ENCODE results near the gene HDAC9.

HDAC9 gene

DNA sequence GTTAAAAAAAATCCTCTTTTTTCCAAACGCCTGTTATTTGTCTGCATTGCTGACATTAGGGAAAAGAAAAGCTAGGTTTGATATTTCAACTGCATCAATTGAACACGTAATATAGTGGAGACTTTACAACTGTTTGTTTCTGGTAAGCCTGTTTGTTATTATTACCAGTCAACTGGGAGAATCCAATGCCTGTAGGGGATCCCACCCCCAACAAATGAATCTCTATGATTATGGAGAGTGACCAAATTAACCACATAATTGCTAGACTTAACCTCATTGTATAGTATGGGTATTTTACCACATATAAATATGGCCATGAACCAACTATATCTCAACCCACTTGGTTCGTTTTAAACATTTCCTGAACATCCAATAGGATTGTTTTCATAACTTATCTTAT, 405.8 kb downstream of the HDAC9 start:
- Histone ChIP-seq H4K20me1 (ENCODE audit: insufficient read depth, low read length, poor library complexity, severe bottlenecking) (no peaks in the 10 kb centered on the region), H3K4me2 (ENCODE audit: low read depth, low read length, poor library complexity, severe bottlenecking) (no peak overlapping the region), H3K36me3 (ENCODE audit: insufficient read depth, low read length) (no peaks in the 10 kb centered on the region), H3K9me3 (ENCODE audit: insufficient read depth, low read depth, low read length) (no peaks in the 10 kb centered on the region), H3K79me2 (ENCODE audit: insufficient read depth, low read length) (no peaks in the 10 kb centered on the region), H3K4me3 (ENCODE audit: low read length, poor library complexity, severe bottlenecking) (no peak overlapping the region), H3K9ac (ENCODE audit: low read depth, low read length, poor library complexity, severe bottlenecking) (no peak overlapping the region), H2AFZ (ENCODE audit: low read length) (no peak overlapping the region), H3K4me1 (ENCODE audit: insufficient read depth, low read length, poor library complexity, severe bottlenecking) (peaks cover 5% of the 10 kb centered on the region), H3K27me3 (ENCODE audit: insufficient read depth, low read length, poor library complexity, severe bottlenecking) (no peaks in the 10 kb centered on the region), H3K9me2 (replicated peaks; ENCODE audit: low read depth, low read length) (no peaks in the 10 kb centered on the region), H3F3A (ENCODE audit: low read depth) (no peaks in the 10 kb centered on the region)
- TF ChIP-seq EZH2phosphoT487 (IDR thresholded peaks at IDR 0.05; ENCODE audit: borderline replicate concordance): no peak
- TF ChIP-seq, protein P1, sequence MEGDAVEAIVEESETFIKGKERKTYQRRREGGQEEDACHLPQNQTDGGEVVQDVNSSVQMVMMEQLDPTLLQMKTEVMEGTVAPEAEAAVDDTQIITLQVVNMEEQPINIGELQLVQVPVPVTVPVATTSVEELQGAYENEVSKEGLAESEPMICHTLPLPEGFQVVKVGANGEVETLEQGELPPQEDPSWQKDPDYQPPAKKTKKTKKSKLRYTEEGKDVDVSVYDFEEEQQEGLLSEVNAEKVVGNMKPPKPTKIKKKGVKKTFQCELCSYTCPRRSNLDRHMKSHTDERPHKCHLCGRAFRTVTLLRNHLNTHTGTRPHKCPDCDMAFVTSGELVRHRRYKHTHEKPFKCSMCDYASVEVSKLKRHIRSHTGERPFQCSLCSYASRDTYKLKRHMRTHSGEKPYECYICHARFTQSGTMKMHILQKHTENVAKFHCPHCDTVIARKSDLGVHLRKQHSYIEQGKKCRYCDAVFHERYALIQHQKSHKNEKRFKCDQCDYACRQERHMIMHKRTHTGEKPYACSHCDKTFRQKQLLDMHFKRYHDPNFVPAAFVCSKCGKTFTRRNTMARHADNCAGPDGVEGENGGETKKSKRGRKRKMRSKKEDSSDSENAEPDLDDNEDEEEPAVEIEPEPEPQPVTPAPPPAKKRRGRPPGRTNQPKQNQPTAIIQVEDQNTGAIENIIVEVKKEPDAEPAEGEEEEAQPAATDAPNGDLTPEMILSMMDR (conservative IDR thresholded peaks at IDR 0.05; ENCODE audit: low read length): no peak

DNA sequence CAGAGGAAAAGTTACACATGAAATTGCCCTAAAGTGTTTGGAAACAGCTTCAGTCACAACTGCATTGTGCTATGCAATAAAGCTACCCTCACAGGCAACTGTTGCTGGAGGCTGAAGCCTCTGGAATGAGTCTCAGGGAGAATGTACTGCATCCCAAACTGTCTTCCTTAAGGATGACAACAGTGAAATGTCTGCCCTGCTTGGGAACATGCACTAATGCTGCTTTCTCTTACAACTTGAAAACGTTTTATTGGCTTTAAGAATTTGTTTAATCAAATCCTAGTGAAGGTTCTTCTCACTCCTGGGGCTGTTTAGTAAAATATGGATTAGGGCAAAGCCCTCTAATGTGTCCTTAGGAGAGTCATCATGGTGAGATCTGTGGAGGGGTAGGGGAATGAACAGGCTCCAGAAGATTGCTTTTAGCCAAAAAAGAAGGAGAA, 406.5 kb downstream of the HDAC9 start:
- H2AFZ ChIP-seq (ENCODE audit: low read length): no peak overlapping the region
- H3K9me2 ChIP-seq (replicated peaks; ENCODE audit: low read depth, low read length): no peaks in the 10 kb centered on the region
- no peaks in the 10 kb centered on the region for H3F3A ChIP-seq (ENCODE audit: low read depth)
- H3K79me2 ChIP-seq (ENCODE audit: insufficient read depth, low read length): no peaks in the 10 kb centered on the region
- H3K4me3 ChIP-seq (ENCODE audit: low read length, poor library complexity, severe bottlenecking): no peak overlapping the region
- no peaks in the 10 kb centered on the region for H4K20me1 ChIP-seq (ENCODE audit: insufficient read depth, low read length, poor library complexity, severe bottlenecking)
- no peak overlapping the region for H3K9ac ChIP-seq (ENCODE audit: low read depth, low read length, poor library complexity, severe bottlenecking)
- no peaks in the 10 kb centered on the region for H3K4me1 ChIP-seq (ENCODE audit: insufficient read depth, low read length, poor library complexity, severe bottlenecking)
- no peaks in the 10 kb centered on the region for H3K27me3 ChIP-seq (ENCODE audit: insufficient read depth, low read length, poor library complexity, severe bottlenecking)
- H3K9me3 ChIP-seq (ENCODE audit: insufficient read depth, low read depth, low read length): no peaks in the 10 kb centered on the region
- H3K4me2 ChIP-seq (ENCODE audit: low read depth, low read length, poor library complexity, severe bottlenecking): no peak overlapping the region
- TF ChIP-seq EZH2phosphoT487 (IDR thresholded peaks at IDR 0.05; ENCODE audit: borderline replicate concordance): no peak
- TF ChIP-seq, protein P1 (conservative IDR thresholded peaks at IDR 0.05; ENCODE audit: low read length): no peak
- H3K36me3 ChIP-seq (ENCODE audit: insufficient read depth, low read length): no peaks in the 10 kb centered on the region

DNA sequence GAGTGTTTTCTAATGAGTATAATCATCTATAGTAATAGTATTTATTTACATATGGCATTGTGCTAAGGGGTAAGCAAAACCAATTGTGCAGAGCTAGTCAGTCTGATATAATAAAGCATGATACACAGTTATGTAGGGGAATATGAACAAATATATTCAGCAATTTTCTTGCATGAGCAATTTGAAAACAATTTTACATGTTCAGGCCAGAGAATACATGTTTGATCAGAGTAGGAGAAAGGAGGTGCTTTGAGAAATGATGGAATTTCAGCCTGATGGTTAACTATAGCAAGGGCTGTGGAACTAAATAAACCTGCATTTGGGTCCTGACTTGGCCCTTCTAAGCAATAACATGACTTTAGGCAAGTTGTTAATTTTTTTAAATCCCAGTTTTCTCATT, 407.3 kb downstream of the HDAC9 start:
- H4K20me1 ChIP-seq (ENCODE audit: insufficient read depth, low read length, poor library complexity, severe bottlenecking): no peaks in the 10 kb centered on the region
- H3K4me2 ChIP-seq (ENCODE audit: low read depth, low read length, poor library complexity, severe bottlenecking): no peak overlapping the region
- H3K27me3 ChIP-seq (ENCODE audit: insufficient read depth, low read length, poor library complexity, severe bottlenecking): no peaks in the 10 kb centered on the region
- H3K4me3 ChIP-seq (ENCODE audit: low read length, poor library complexity, severe bottlenecking): no peak overlapping the region
- no peaks in the 10 kb centered on the region for H3K9me3 ChIP-seq (ENCODE audit: insufficient read depth, low read depth, low read length)
- H3F3A ChIP-seq (ENCODE audit: low read depth): no peaks in the 10 kb centered on the region
- no peaks in the 10 kb centered on the region for H3K79me2 ChIP-seq (ENCODE audit: insufficient read depth, low read length)
- no peaks in the 10 kb centered on the region for H3K4me1 ChIP-seq (ENCODE audit: insufficient read depth, low read length, poor library complexity, severe bottlenecking)
- H3K9me2 ChIP-seq (replicated peaks; ENCODE audit: low read depth, low read length): no peaks in the 10 kb centered on the region
- TF ChIP-seq, protein P1 (conservative IDR thresholded peaks at IDR 0.05; ENCODE audit: low read length): no peak
- TF ChIP-seq EZH2phosphoT487 (IDR thresholded peaks at IDR 0.05; ENCODE audit: borderline replicate concordance): no peak
- no peaks in the 10 kb centered on the region for H3K36me3 ChIP-seq (ENCODE audit: insufficient read depth, low read length)
- no peak overlapping the region for H3K9ac ChIP-seq (ENCODE audit: low read depth, low read length, poor library complexity, severe bottlenecking)
- H2AFZ ChIP-seq (ENCODE audit: low read length): no peak overlapping the region

All from Loucy (cell line).